ENCODE measurements around the gene FAM131C.
"Not testable (repeated sequence)": the region's sequence is repeated elsewhere in the genome, so short reads cannot be mapped to it uniquely, and the experiment has no call there.

The FAM131C gene

GRCh38 chr1:16076031-16076864 lies 2.8 kb upstream of the FAM131C start:
- DNase-seq = no peak

GRCh38 chr1:16075337-16076030 lies 2.0 kb upstream of the FAM131C start:
- DNase-seq = no peak

GRCh38 chr1:16074217-16074616 lies 766 bp upstream of the FAM131C start:
- no peak for DNase-seq

GRCh38 chr1:16072616-16073484 lies 601 bp downstream of the FAM131C start:
- no peak for DNase-seq

GRCh38 chr1:16072095-16072494 lies 1.4 kb downstream of the FAM131C start:
- no peak for DNase-seq

GRCh38 chr1:16071614-16072013 lies 1.8 kb downstream of the FAM131C start:
- no peak for DNase-seq

- DNase-seq = no peak
These were observed 2.7 kb downstream of the FAM131C start for GRCh38 chr1:16070640-16071355.

- no peak for DNase-seq
These were observed 4.8 kb downstream of the FAM131C start for GRCh38 chr1:16068356-16069270.

GRCh38 chr1:16067933-16068332 lies 5.5 kb downstream of the FAM131C start:
- DNase-seq = no peak

GRCh38 chr1:16067127-16067768 lies 6.2 kb downstream of the FAM131C start:
- no peak for DNase-seq

GRCh38 chr1:16066245-16066644 lies 7.2 kb downstream of the FAM131C start:
- DNase-seq = no peak

- no peak for DNase-seq
These were observed 8.2 kb downstream of the FAM131C start for GRCh38 chr1:16065269-16065576.

- no peak for DNase-seq
These were observed 8.7 kb downstream of the FAM131C start for GRCh38 chr1:16064536-16065268.

- no peak for DNase-seq
These were observed 9.5 kb downstream of the FAM131C start for GRCh38 chr1:16063921-16064320.

- DNase-seq = no peak
These were observed 10.1 kb downstream of the FAM131C start for GRCh38 chr1:16063226-16063829.

- not testable (repeated sequence) for DNase-seq
These were observed 10.8 kb downstream of the FAM131C start for GRCh38 chr1:16062687-16063075.

- DNase-seq = not testable (repeated sequence)
These were observed 11.3 kb downstream of the FAM131C start for GRCh38 chr1:16061989-16062686.

GRCh38 chr1:16061266-16061665 lies 12.2 kb downstream of the FAM131C start:
- DNase-seq = no peak

GRCh38 chr1:16058394-16059120 lies 14.9 kb downstream of the FAM131C start:
- not testable (repeated sequence) for DNase-seq
